T-cell (primary cell): ENCODE measurements around the gene WFDC6. TPM values are rescaled to one million over a fixed set of nuclear protein-coding genes. Genes with fewer than 3 reads are reported as not detected.
"Not testable (repeated sequence)": the region's sequence is repeated elsewhere in the genome, so short reads cannot be mapped to it uniquely, and the experiment has no call there.

Experiments used
- ATAC-seq, 4 experiments: fragments of 200-7000 bp in 3 of 4; fragments of 150-1000 bp in 1 of 4; cut with Tn5 transposase; replicated peaks in 1 of 4; 1 replicate in 3 of 4; 2 replicates in 1 of 4; pipeline ENCODE4 v1.10.0; 2021; ENCODE audit warnings: moderate library complexity in 3 of 4, mild to moderate bottlenecking in 2 of 4, moderate number of reproducible peaks in 1 of 4
- CTCF ChIA-PET, 2 donors: fragments of 300-600 bp; sonication (Branson Sonifier 250); formaldehyde crosslinking; loops; one replicate each; lab custom pipeline; 2022; ENCODE audit warnings: antibody characterized with exemption in 2 of 2; lab: Charles Lee
- POLR2A ChIA-PET, 2 donors: fragments of 300-600 bp; sonication (Branson Sonifier 250); formaldehyde crosslinking; loops; one replicate each; lab custom pipeline; 2022; ENCODE audit warnings: antibody characterized with exemption in 2 of 2; lab: Charles Lee
- DNase-seq, 35 experiments: peaks; one replicate each; pipeline versions ENCODE4 v3.0.0 to v3.0.0-alpha.2; 2013 to 2023
- H3K27ac ChIP-seq: one replicate; pipeline ENCODE4 v1.5.1; 2013; ENCODE audit warnings: low read length
- H3K27me3 ChIP-seq, 2 experiments: replicated peaks in 1 of 2; 1 replicate in 1 of 2; 2 replicates in 1 of 2; pipeline versions ENCODE4 v1.6.1 to v1.7.0; 2013; ENCODE audit warnings: low read length in 1 of 2, mixed read lengths in 1 of 2; ENCODE audit not compliant: control insufficient read depth in 2 of 2, insufficient read depth in 2 of 2; ENCODE audit errors: extremely low read depth in 1 of 2
- H3K36me3 ChIP-seq, 2 donors: 1 replicate in 1 of 2; 2 replicates in 1 of 2; pipeline versions ENCODE4 v1.6.1 to v1.7.0; 2013; ENCODE audit warnings: low read length in 1 of 2; ENCODE audit not compliant: control insufficient read depth in 2 of 2, insufficient read depth in 1 of 2; ENCODE audit errors: extremely low read depth in 1 of 2
- H3K4me1 ChIP-seq, 2 experiments: 1 replicate in 1 of 2; 2 replicates in 1 of 2; pipeline versions ENCODE4 v1.6.1 to v1.7.0; 2013; ENCODE audit warnings: low read length in 2 of 2, mixed read lengths in 1 of 2; ENCODE audit not compliant: insufficient read depth in 2 of 2, control insufficient read depth in 1 of 2; ENCODE audit errors: extremely low read depth in 1 of 2
- H3K4me3 ChIP-seq, 2 donors: 1 replicate in 1 of 2; 2 replicates in 1 of 2; pipeline versions ENCODE4 v1.5.1 to v1.7.0; 2013; ENCODE audit warnings: mild to moderate bottlenecking in 2 of 2, low read length in 1 of 2, moderate library complexity in 1 of 2; ENCODE audit not compliant: control insufficient read depth in 1 of 2; ENCODE audit errors: extremely low read depth in 1 of 2
- H3K9me3 ChIP-seq: 2 replicates; pipeline ENCODE4 v1.7.0; 2013
- H3K27ac Mint-ChIP-seq, 2 donors: one replicate each; pipeline ENCODE4 v1.8.0; 2020 to 2021; ENCODE audit warnings: mild to moderate bottlenecking in 2 of 2, mixed read lengths in 2 of 2
- H3K27me3 Mint-ChIP-seq, 2 donors: one replicate each; pipeline ENCODE4 v1.8.0; 2021 to 2022; ENCODE audit warnings: mixed read lengths in 2 of 2
- H3K36me3 Mint-ChIP-seq: one replicate; pipeline ENCODE4 v1.8.0; 2021; ENCODE audit warnings: mixed read lengths
- H3K4me1 Mint-ChIP-seq, 3 donors: one replicate each; pipeline ENCODE4 v1.8.0; 2020 to 2022; ENCODE audit warnings: mixed read lengths in 3 of 3, mild to moderate bottlenecking in 1 of 3
- H3K4me3 Mint-ChIP-seq, 3 donors: one replicate each; pipeline ENCODE4 v1.8.0; 2020 to 2022; ENCODE audit warnings: mild to moderate bottlenecking in 3 of 3, mixed read lengths in 3 of 3, moderate library complexity in 3 of 3
- H3K9me3 Mint-ChIP-seq, 3 donors: one replicate each; pipeline ENCODE4 v1.8.0; 2020 to 2022; ENCODE audit warnings: mixed read lengths in 3 of 3
- WGBS: methylation state at CpG from one replicate; pipeline ENCODE4 v1.1.5; 2013; ENCODE audit warnings: missing lambda C conversion rate; ENCODE audit not compliant: insufficient coverage; 5-methylcytosine and 5-hydroxymethylcytosine counted together
- total RNA-seq, 35 experiments: library from RNA in 6 of 35; stranded (reverse) in 6 of 35; fragments of 120-200 nt in 1 of 35; gene quantifications; one replicate each; pipeline versions ENCODE4 v1.2.1 to v1.2.4 and lab custom pipeline; 2013 to 2026

The WFDC6 gene
- total RNA-seq, 5 donors from 2014 or later (not counting 1 experiment from before 2014, with no cell fraction given): not detected

GRCh38 chr20:45578231-45578630 is 38.9 kb upstream of the WFDC6 start:
- DNase-seq: no peak
- POLR2A ChIA-PET: no interaction called here
- H3K27ac Mint-ChIP-seq: no peak overlapping the region

GRCh38 chr20:45576995-45577394 is 37.7 kb upstream of the WFDC6 start:
- H3K27ac Mint-ChIP-seq: no peak overlapping the region
- Histone ChIP-seq H3K9me3 (no peaks in the 10 kb centered on the region), H3K4me3 (no peak overlapping the region), H3K27me3 (peaks cover 8 to 10% of the 10 kb centered on the region in 2 experiments), H3K4me1 (no peaks in the 10 kb centered on the region), H3K36me3 (no peaks in the 10 kb centered on the region), H3K27ac (no peak overlapping the region)
- no peak for ATAC-seq
- WGBS: no CpG with 5 or more reads among the region's 2 CpGs
- CTCF ChIA-PET: no interaction called here
- H3K9me3 Mint-ChIP-seq: no peaks in the 10 kb centered on the region
- no peaks in the 10 kb centered on the region for H3K36me3 Mint-ChIP-seq
- H3K27me3 Mint-ChIP-seq: peaks cover 16 to 28% of the 10 kb centered on the region in 2 donors
- no peak for DNase-seq
- H3K4me1 Mint-ChIP-seq: no peaks in the 10 kb centered on the region
- H3K4me3 Mint-ChIP-seq: no peak overlapping the region
- POLR2A ChIA-PET: no interaction called here

More at GRCh38 chr20:45578231-45578630, 38.9 kb upstream of the WFDC6 start:
- CTCF ChIA-PET: no interaction called here
- no peaks in the 10 kb centered on the region for H3K36me3 Mint-ChIP-seq
- H3K9me3 Mint-ChIP-seq: no peaks in the 10 kb centered on the region
- no peaks in the 10 kb centered on the region for H3K9me3 ChIP-seq
- H3K4me1 Mint-ChIP-seq: no peaks in the 10 kb centered on the region
- peaks cover 17 to 25% of the 10 kb centered on the region in 2 donors for H3K27me3 Mint-ChIP-seq
- no peak overlapping the region for H3K27ac ChIP-seq
- no peaks in the 10 kb centered on the region for H3K4me1 ChIP-seq
- H3K4me3 Mint-ChIP-seq: no peak overlapping the region
- peaks cover 8 to 10% of the 10 kb centered on the region in 2 experiments for H3K27me3 ChIP-seq
- H3K36me3 ChIP-seq: no peaks in the 10 kb centered on the region
- no peak overlapping the region for H3K4me3 ChIP-seq
- no peak for ATAC-seq
- no CpG with 5 or more reads among the region's 1 CpG for WGBS

GRCh38 chr20:45575931-45576330 is 36.6 kb upstream of the WFDC6 start:
- POLR2A ChIA-PET: no interaction called here
- H3K4me1 ChIP-seq: no peaks in the 10 kb centered on the region
- no peak overlapping the region for H3K4me3 ChIP-seq
- Mint-ChIP-seq H3K9me3 (no peaks in the 10 kb centered on the region), H3K36me3 (no peaks in the 10 kb centered on the region), H3K4me3 (no peak overlapping the region), H3K4me1 (no peaks in the 10 kb centered on the region), H3K27me3 (peaks cover 21 to 29% of the 10 kb centered on the region in 2 donors), H3K27ac (no peak overlapping the region)
- CTCF ChIA-PET: no interaction called here
- no peak for DNase-seq
- no CpG with 5 or more reads among the region's 3 CpGs for WGBS
- peaks cover 5 to 10% of the 10 kb centered on the region in 2 experiments for H3K27me3 ChIP-seq
- no peak for ATAC-seq
- no peak overlapping the region for H3K27ac ChIP-seq
- H3K9me3 ChIP-seq: no peaks in the 10 kb centered on the region
- no peaks in the 10 kb centered on the region for H3K36me3 ChIP-seq

- H3K4me3 Mint-ChIP-seq, H3K27me3 ChIP-seq, CTCF ChIA-PET, H3K4me3 ChIP-seq, DNase-seq, H3K36me3 Mint-ChIP-seq, ATAC-seq, H3K4me1 Mint-ChIP-seq, POLR2A ChIA-PET, H3K27ac Mint-ChIP-seq, H3K9me3 Mint-ChIP-seq, H3K9me3 ChIP-seq, H3K4me1 ChIP-seq, H3K36me3 ChIP-seq, H3K27ac ChIP-seq: not testable (repeated sequence)
- no CpG with 5 or more reads among the region's 1 CpG for WGBS
- peaks cover 15 to 20% of the 10 kb centered on the region in 2 donors for H3K27me3 Mint-ChIP-seq
Measured at GRCh38 chr20:45569650-45570049, 30.4 kb upstream of the WFDC6 start.

GRCh38 chr20:45564760-45565276 is 25.5 kb upstream of the WFDC6 start:
- no peaks in the 10 kb centered on the region for H3K4me1 Mint-ChIP-seq
- H3K4me3 Mint-ChIP-seq: no peak overlapping the region
- H3K4me1 ChIP-seq: no peaks in the 10 kb centered on the region
- no peak overlapping the region for H3K27ac Mint-ChIP-seq
- no peaks in the 10 kb centered on the region for H3K36me3 Mint-ChIP-seq
- no peak for ATAC-seq
- no peaks in the 10 kb centered on the region for H3K9me3 ChIP-seq
- no CpG with 5 or more reads among the region's 2 CpGs for WGBS
- H3K9me3 Mint-ChIP-seq: peaks cover 0 to 3% (median 3%) of the 10 kb centered on the region in 3 donors
- H3K36me3 ChIP-seq: no peaks in the 10 kb centered on the region
- POLR2A ChIA-PET: no interaction called here
- H3K4me3 ChIP-seq: no peak overlapping the region
- peaks cover 4 to 8% of the 10 kb centered on the region in 2 experiments for H3K27me3 ChIP-seq
- no peak overlapping the region for H3K27ac ChIP-seq
- CTCF ChIA-PET: no interaction called here
- H3K27me3 Mint-ChIP-seq: peaks cover 29 to 34% of the 10 kb centered on the region in 2 donors
- DNase-seq: no peak

- ATAC-seq: no peak
- peaks cover 0 to 4% of the 10 kb centered on the region in 2 experiments for H3K27me3 ChIP-seq
- CTCF ChIA-PET: no interaction called here
- H3K27ac Mint-ChIP-seq: no peak overlapping the region
- POLR2A ChIA-PET: no interaction called here
- no peaks in the 10 kb centered on the region for H3K36me3 Mint-ChIP-seq
- no peak overlapping the region for H3K4me3 ChIP-seq
- peaks cover 26 to 27% of the 10 kb centered on the region in 2 donors for H3K27me3 Mint-ChIP-seq
- H3K4me3 Mint-ChIP-seq: no peak overlapping the region
- H3K9me3 ChIP-seq: no peaks in the 10 kb centered on the region
- H3K9me3 Mint-ChIP-seq: peaks cover 0 to 4% (median 0%) of the 10 kb centered on the region in 3 donors
- no peaks in the 10 kb centered on the region for H3K36me3 ChIP-seq
- no peaks in the 10 kb centered on the region for H3K4me1 Mint-ChIP-seq
- H3K27ac ChIP-seq: no peak overlapping the region
- no peak for DNase-seq
- H3K4me1 ChIP-seq: no peaks in the 10 kb centered on the region
- WGBS: 80% methylated on average over 1 of the region's 1 CpG
Measured at GRCh38 chr20:45555198-45555597, 15.9 kb upstream of the WFDC6 start.
